HL-60 (cell line): ENCODE data around the gene TAC3.

Source experiments
- CTCF ChIP-seq: IDR thresholded peaks from one replicate; pipeline ENCODE4 v1.5.1; 2011; ENCODE audit warnings: low read length, control low read depth, inconsistent platforms; ENCODE audit not compliant: insufficient read depth
- GABPA ChIP-seq: IDR thresholded peaks from 2 replicates; pipeline ENCODE4 v1.6.1; 2012; ENCODE audit warnings: low read depth
- POLR2AphosphoS5 ChIP-seq: IDR thresholded peaks from 2 replicates; pipeline ENCODE4 v1.6.1; 2012; ENCODE audit warnings: low read depth
- REST ChIP-seq: IDR thresholded peaks from 2 replicates; pipeline ENCODE4 v1.6.1; 2012; ENCODE audit warnings: low read depth; ENCODE audit not compliant: insufficient replicate concordance
- SPI1 ChIP-seq: IDR thresholded peaks from 2 replicates; pipeline ENCODE4 v1.6.1; 2012; ENCODE audit warnings: low read depth, mild to moderate bottlenecking, borderline replicate concordance

GRCh38 chr12:57012600-57013465, 3.5 kb downstream of the TAC3 start:
- TF ChIP-seq CTCF (no peak), POLR2AphosphoS5 (no peak), REST (no peak), SPI1 (no peak), GABPA (no peak)
